GM12878 (cell line): ENCODE results near the gene RIPOR3. TPM values are rescaled to one million over a fixed set of nuclear protein-coding genes. Genes with fewer than 3 reads are reported as not detected.
"Not testable (repeated sequence)": the region's sequence is repeated elsewhere in the genome, so short reads cannot be mapped to it uniquely, and the experiment has no call there.

Experiments used
- ATAC-seq: fragments of 200-7000 bp; cut with Tn5 transposase; 3 replicates; pipeline ENCODE4 v1.9.1; 2020; ENCODE audit warnings: mild to moderate bottlenecking, moderate library complexity
- BruUV-seq: library from RNA; stranded (reverse); fragments of 400-500 nt; replicated peaks from 2 replicates; lab custom pipeline; 2021; lab: Mats Ljungman, UMichigan
- CTCF ChIA-PET: fragments of 300-600 bp; sonication (Branson Sonifier 250); formaldehyde crosslinking; extraction: SDS; loops from one replicate; lab custom pipeline; 2021; ENCODE audit warnings: inconsistent platforms; lab: Yijun Ruan, JAX
- POLR2A ChIA-PET: fragments of 350-600 bp; formaldehyde crosslinking; extraction: SDS; loops from one replicate; lab custom pipeline; 2021; ENCODE audit warnings: inconsistent platforms; lab: Charles Lee
- RAD21 ChIA-PET: fragments of 300-600 bp; sonication (Branson Sonifier 250); formaldehyde crosslinking; loops from one replicate; lab custom pipeline; 2023; ENCODE audit warnings: antibody characterized with exemption; ENCODE audit not compliant: unreplicated experiment; lab: Charles Lee
- SMC1A ChIA-PET: fragments of 300-600 bp; sonication (Branson Sonifier 250); formaldehyde crosslinking; loops from one replicate; lab custom pipeline; 2023; ENCODE audit not compliant: unreplicated experiment, uncharacterized antibody; lab: Charles Lee
- DNase-seq: peaks from one replicate; pipeline ENCODE4 v3.0.0-alpha.2; 2011; ENCODE audit warnings: low read depth, low spot score
- FAIRE-seq: peaks from 3 replicates; lab custom pipeline; 2011; peaks lifted over from hg19 to GRCh38; lab: Jason Lieb, UNC
- H2AFZ ChIP-seq: 2 replicates; pipeline ENCODE4 v1.6.0; 2011; ENCODE audit warnings: low read depth, low read length, control low read depth; ENCODE audit not compliant: control insufficient read depth
- H3K27ac ChIP-seq: 2 replicates; pipeline ENCODE4 v1.5.1; 2011; ENCODE audit warnings: control low read depth; ENCODE audit not compliant: control insufficient read depth, insufficient read depth
- H3K27me3 ChIP-seq, 2 experiments: replicated peaks in 1 of 2; 2 replicates each; pipeline versions ENCODE4 v1.6.0 to v1.6.1; 2011; ENCODE audit warnings: low read length in 1 of 2; ENCODE audit not compliant: control insufficient read depth in 2 of 2, insufficient read depth in 2 of 2
- H3K36me3 ChIP-seq, 2 experiments: 2 replicates each; pipeline ENCODE4 v1.5.1; 2011; ENCODE audit warnings: low read length in 1 of 2; ENCODE audit not compliant: control insufficient read depth in 2 of 2, insufficient read depth in 2 of 2
- H3K4me1 ChIP-seq: 2 replicates; pipeline ENCODE4 v1.6.1; 2011; ENCODE audit warnings: mild to moderate bottlenecking, low read length, moderate library complexity, mixed read lengths; ENCODE audit not compliant: control insufficient read depth, insufficient read depth
- H3K4me2 ChIP-seq: 2 replicates; pipeline ENCODE4 v1.6.0; 2011; ENCODE audit warnings: control low read depth; ENCODE audit not compliant: control insufficient read depth, insufficient read depth
- H3K4me3 ChIP-seq: fragments of 200-600 bp; sonication (generic); 2 replicates; pipeline ENCODE4 v1.5.1; 2016
- H3K79me2 ChIP-seq: 2 replicates; pipeline ENCODE4 v1.6.0; 2011; ENCODE audit warnings: low read length; ENCODE audit not compliant: control insufficient read depth, insufficient read depth
- H3K9ac ChIP-seq: 2 replicates; pipeline ENCODE4 v1.8.0; 2011; ENCODE audit warnings: low read length, control low read depth, mixed read lengths; ENCODE audit not compliant: control insufficient read depth, insufficient read depth
- H3K9me3 ChIP-seq: replicated peaks from 3 replicates; pipeline ENCODE4 v1.5.1; 2011; ENCODE audit warnings: mild to moderate bottlenecking, low read length; ENCODE audit not compliant: control insufficient read depth, insufficient read depth
- H4K20me1 ChIP-seq: 2 replicates; pipeline ENCODE4 v1.6.0; 2011; ENCODE audit not compliant: control insufficient read depth, insufficient read depth
- WGBS: methylation state at CpG from one replicate; pipeline ENCODE4 v1.1.6; 2016; ENCODE audit warnings: low lambda C conversion rate; ENCODE audit not compliant: insufficient replicate concordance, insufficient coverage; ENCODE audit errors: missing lambda C conversion rate; 5-methylcytosine and 5-hydroxymethylcytosine counted together
- in situ Hi-C: fragments of 300-500 bp; cut with MboI; formaldehyde crosslinking; loops from 9 replicates; pipeline ENCODE4 v1.14.3; 2018; ENCODE audit warnings: mixed read lengths
- intact Hi-C: fragments of 100-400 bp; cut with micrococcal nuclease; formaldehyde crosslinking; loops from one replicate; pipeline ENCODE4 v1.14.2; 2022; ENCODE audit not compliant: unreplicated experiment
- polyA plus RNA-seq, 11 experiments: library from polyadenylated mRNA; depleted of rRNA in 4 of 11; unstranded in 6 of 11; stranded (reverse) in 5 of 11; fragments of >200 nt; fragmentation: Nextera tagmentation in 4 of 11; fragmentation: Illumina TruSeq in 1 of 11; extraction: Ambion mirVana in 4 of 11; extraction: Trizol in 1 of 11; gene quantifications; 1 replicate in 1 of 11; 2 replicates in 10 of 11; pipeline versions ENCODE4 v1.2.1 to v1.2.3, GENCODE V29; 2011 to 2016; ENCODE audit warnings: inconsistent platforms in 2 of 11, missing spikeins in 2 of 11, low read depth in 1 of 11
- total RNA-seq, 4 experiments: library from RNA; depleted of rRNA in 3 of 4; stranded (reverse); fragments of >200 nt in 3 of 4; fragmentation: Illumina TruSeq in 1 of 4; extraction: Trizol in 1 of 4; gene quantifications; 2 replicates each; pipeline versions ENCODE4 v1.2.1 to v1.2.3, GENCODE V29; 2013 to 2021
- TF ChIP-seq, protein P1 (sequence below): IDR thresholded peaks from 2 replicates; pipeline ENCODE4 v1.6.1; 2012; ENCODE audit warnings: improper control_type of control experiment, low read depth, low read length; ENCODE audit not compliant: insufficient replicate concordance
- TF ChIP-seq, protein P2 (sequence below): fragments of 450-650 bp; IDR thresholded peaks from 2 replicates; pipeline ENCODE4 v1.6.1; 2016; ENCODE audit warnings: mild to moderate bottlenecking

Gene RIPOR3
- total and polyA plus RNA-seq, 10 of the 15 experiments (the other 5 are each of a cell fraction or from before 2014, with no cell fraction given), result 0.04 to 0.55 (median 0.12) TPM; not detected in 6

DNA sequence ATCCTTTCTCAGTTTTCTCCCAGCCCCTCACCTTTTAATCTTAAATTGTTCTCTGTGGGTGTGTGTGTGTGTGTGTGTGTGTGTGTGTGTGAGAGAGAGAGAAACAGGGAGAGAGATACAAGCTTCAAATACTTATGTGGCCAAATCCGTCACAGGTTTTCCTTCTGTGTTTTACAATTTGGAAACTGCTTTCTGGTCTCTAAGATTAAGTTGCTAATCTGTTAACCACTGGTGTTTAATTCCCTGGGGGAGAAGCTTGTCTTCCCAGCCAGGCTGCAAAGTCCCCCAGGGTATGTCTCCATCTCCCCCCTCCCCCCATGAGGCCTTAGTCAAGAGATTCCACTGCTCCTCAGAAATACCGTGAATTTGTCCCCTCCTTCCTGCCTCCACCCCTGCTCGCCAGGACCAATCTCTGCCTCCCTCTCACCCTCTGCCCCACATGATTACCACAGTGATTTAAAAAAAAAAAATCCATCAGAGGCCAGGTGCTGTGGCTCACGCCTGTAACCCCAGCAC is 49.0 kb downstream of the RIPOR3 start (continued):
- TF ChIP-seq, protein P1, sequence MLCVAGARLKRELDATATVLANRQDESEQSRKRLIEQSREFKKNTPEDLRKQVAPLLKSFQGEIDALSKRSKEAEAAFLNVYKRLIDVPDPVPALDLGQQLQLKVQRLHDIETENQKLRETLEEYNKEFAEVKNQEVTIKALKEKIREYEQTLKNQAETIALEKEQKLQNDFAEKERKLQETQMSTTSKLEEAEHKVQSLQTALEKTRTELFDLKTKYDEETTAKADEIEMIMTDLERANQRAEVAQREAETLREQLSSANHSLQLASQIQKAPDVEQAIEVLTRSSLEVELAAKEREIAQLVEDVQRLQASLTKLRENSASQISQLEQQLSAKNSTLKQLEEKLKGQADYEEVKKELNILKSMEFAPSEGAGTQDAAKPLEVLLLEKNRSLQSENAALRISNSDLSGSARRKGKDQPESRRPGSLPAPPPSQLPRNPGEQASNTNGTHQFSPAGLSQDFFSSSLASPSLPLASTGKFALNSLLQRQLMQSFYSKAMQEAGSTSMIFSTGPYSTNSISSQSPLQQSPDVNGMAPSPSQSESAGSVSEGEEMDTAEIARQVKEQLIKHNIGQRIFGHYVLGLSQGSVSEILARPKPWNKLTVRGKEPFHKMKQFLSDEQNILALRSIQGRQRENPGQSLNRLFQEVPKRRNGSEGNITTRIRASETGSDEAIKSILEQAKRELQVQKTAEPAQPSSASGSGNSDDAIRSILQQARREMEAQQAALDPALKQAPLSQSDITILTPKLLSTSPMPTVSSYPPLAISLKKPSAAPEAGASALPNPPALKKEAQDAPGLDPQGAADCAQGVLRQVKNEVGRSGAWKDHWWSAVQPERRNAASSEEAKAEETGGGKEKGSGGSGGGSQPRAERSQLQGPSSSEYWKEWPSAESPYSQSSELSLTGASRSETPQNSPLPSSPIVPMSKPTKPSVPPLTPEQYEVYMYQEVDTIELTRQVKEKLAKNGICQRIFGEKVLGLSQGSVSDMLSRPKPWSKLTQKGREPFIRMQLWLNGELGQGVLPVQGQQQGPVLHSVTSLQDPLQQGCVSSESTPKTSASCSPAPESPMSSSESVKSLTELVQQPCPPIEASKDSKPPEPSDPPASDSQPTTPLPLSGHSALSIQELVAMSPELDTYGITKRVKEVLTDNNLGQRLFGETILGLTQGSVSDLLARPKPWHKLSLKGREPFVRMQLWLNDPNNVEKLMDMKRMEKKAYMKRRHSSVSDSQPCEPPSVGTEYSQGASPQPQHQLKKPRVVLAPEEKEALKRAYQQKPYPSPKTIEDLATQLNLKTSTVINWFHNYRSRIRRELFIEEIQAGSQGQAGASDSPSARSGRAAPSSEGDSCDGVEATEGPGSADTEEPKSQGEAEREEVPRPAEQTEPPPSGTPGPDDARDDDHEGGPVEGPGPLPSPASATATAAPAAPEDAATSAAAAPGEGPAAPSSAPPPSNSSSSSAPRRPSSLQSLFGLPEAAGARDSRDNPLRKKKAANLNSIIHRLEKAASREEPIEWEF, result no peak
- TF ChIP-seq, protein P2, sequence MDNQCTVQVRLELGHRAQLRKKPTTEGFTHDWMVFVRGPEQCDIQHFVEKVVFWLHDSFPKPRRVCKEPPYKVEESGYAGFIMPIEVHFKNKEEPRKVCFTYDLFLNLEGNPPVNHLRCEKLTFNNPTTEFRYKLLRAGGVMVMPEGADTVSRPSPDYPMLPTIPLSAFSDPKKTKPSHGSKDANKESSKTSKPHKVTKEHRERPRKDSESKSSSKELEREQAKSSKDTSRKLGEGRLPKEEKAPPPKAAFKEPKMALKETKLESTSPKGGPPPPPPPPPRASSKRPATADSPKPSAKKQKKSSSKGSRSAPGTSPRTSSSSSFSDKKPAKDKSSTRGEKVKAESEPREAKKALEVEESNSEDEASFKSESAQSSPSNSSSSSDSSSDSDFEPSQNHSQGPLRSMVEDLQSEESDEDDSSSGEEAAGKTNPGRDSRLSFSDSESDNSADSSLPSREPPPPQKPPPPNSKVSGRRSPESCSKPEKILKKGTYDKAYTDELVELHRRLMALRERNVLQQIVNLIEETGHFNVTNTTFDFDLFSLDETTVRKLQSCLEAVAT, result no peak

- H3K27me3 ChIP-seq, CTCF ChIA-PET, H3K9me3 ChIP-seq, H3K4me3 ChIP-seq, H3K79me2 ChIP-seq, H3K4me1 ChIP-seq, H2AFZ ChIP-seq, H3K36me3 ChIP-seq, SMC1A ChIA-PET, H3K9ac ChIP-seq, POLR2A ChIA-PET, H3K27ac ChIP-seq, FAIRE-seq, RAD21 ChIA-PET, ATAC-seq, DNase-seq, in situ Hi-C loops, intact Hi-C loops, BruUV-seq, H3K4me2 ChIP-seq, H4K20me1 ChIP-seq: not testable (repeated sequence)
- 32% methylated on average over 8 of the region's 11 CpGs for WGBS
Measured at GRCh38 chr20:50641625-50642287, 49.6 kb downstream of the RIPOR3 start.

DNA sequence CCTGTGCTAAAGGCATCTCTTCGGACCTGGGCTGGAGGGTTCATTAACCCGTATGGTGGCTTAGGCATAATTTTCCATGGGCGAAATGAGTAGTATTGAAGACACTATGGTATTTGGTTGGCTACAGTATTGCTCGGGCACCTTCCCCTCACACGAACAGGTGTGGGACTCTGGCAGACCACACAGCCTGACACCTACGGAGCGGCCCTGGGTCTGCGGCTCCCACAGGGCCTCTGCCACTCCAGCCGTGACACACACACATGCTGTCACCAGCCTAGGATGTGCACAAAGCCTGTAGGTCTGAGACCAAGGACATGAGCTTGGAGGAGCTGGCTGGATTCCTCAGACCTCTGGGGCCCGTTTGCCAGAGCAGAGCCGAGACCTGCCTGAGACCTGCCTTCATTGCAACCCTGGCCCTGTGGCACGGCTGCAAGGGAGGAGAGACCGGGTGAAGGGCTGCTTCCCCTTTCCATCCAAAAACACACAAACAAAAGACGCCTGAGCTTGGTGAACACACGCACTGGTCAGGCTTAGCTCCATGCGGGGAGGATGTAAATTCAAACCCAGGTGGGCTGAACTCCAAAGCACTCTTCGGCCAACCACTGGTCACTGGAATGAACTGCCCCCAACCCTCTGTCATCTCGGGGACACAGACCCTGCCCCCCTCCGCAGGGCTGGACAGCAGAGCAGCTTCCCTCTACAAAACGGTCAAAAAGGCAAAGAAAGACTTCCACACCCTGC is 51.2 kb downstream of the RIPOR3 start:
- H3K4me3 ChIP-seq, H2AFZ ChIP-seq, H4K20me1 ChIP-seq, H3K27me3 ChIP-seq, SMC1A ChIA-PET, H3K9ac ChIP-seq, DNase-seq, H3K27ac ChIP-seq, H3K79me2 ChIP-seq, CTCF ChIA-PET, RAD21 ChIA-PET, H3K4me2 ChIP-seq, H3K4me1 ChIP-seq, POLR2A ChIA-PET, H3K9me3 ChIP-seq, H3K36me3 ChIP-seq, ATAC-seq, in situ Hi-C loops, FAIRE-seq, BruUV-seq: not testable (repeated sequence)
- WGBS, result 31% methylated on average over 14 of the region's 20 CpGs
- intact Hi-C loops, result loop anchor here (5.0 kb wide), 1 partner anchor 163 kb away; no protein-coding TSS in a partner anchor
